Fibroblast of lung (primary cell): ENCODE measurements around the gene OR2S2. TPM values are rescaled to one million over a fixed set of nuclear protein-coding genes. Genes with fewer than 3 reads are reported as not detected.
A peak's percentile ranks its signal among the peaks of the same experiment; 100 is the strongest.

Source experiments
- DNase-seq, 2 donors: peaks; one replicate each; pipeline versions ENCODE4 v3.0.0 to v3.0.0-alpha.2; 2010; ENCODE audit warnings: low read depth in 2 of 2
- H2AFZ ChIP-seq: 2 replicates; pipeline ENCODE4 v1.5.1; 2012; ENCODE audit warnings: low read length, control low read depth, inconsistent platforms
- H3K27ac ChIP-seq: 2 replicates; pipeline ENCODE4 v1.5.1; 2011; ENCODE audit warnings: low read length, control low read depth; ENCODE audit not compliant: insufficient read depth
- H3K27me3 ChIP-seq: 2 replicates; pipeline ENCODE4 v1.5.1; 2011; ENCODE audit warnings: mild to moderate bottlenecking, low read length; ENCODE audit not compliant: control insufficient read depth, insufficient read depth
- H3K36me3 ChIP-seq: 2 replicates; pipeline ENCODE4 v1.5.1; 2011; ENCODE audit warnings: low read length; ENCODE audit not compliant: control insufficient read depth, insufficient read depth
- H3K4me1 ChIP-seq: 2 replicates; pipeline ENCODE4 v1.5.1; 2011; ENCODE audit warnings: low read length; ENCODE audit not compliant: control insufficient read depth, insufficient read depth; ENCODE audit errors: extremely low read depth
- H3K4me2 ChIP-seq: 2 replicates; pipeline ENCODE4 v1.5.1; 2011; ENCODE audit warnings: low read length, control low read depth; ENCODE audit not compliant: insufficient read depth; ENCODE audit errors: extremely low read depth
- H3K4me3 ChIP-seq, 4 experiments: fragments of 200-600 bp in 1 of 4; sonication (generic) in 1 of 4; replicated peaks in 1 of 4; 2 replicates each; pipeline ENCODE4 v1.5.1; 2011 to 2016; ENCODE audit warnings: low read length in 4 of 4, low read depth in 3 of 4, mild to moderate bottlenecking in 3 of 4, control low read depth in 2 of 4, inconsistent platforms in 1 of 4, mixed read lengths in 1 of 4; ENCODE audit not compliant: insufficient read depth in 1 of 4; ENCODE audit errors: control extremely low read depth in 1 of 4
- H3K79me2 ChIP-seq: 2 replicates; pipeline ENCODE4 v1.5.1; 2012; ENCODE audit warnings: mild to moderate bottlenecking, low read length, inconsistent platforms; ENCODE audit not compliant: control insufficient read depth, insufficient read depth
- H3K9ac ChIP-seq: 2 replicates; pipeline ENCODE4 v1.5.1; 2011; ENCODE audit warnings: mild to moderate bottlenecking, low read length, control low read depth; ENCODE audit not compliant: insufficient read depth
- H3K9me3 ChIP-seq: 2 replicates; pipeline ENCODE4 v1.5.1; 2012; ENCODE audit warnings: low read depth, low read length; ENCODE audit not compliant: control insufficient read depth, insufficient read depth
- H4K20me1 ChIP-seq: 2 replicates; pipeline ENCODE4 v1.5.1; 2011; ENCODE audit warnings: low read length; ENCODE audit not compliant: control insufficient read depth, insufficient read depth; ENCODE audit errors: extremely low read depth
- EZH2 ChIP-seq: IDR thresholded peaks from 2 replicates; pipeline ENCODE4 v1.5.1; 2012; ENCODE audit warnings: low read length, control low read depth, mild to moderate bottlenecking; ENCODE audit errors: missing control alignments
- polyA plus RNA-seq, 2 donors: library from polyadenylated mRNA; depleted of rRNA in 1 of 2; stranded (reverse) in 1 of 2; unstranded in 1 of 2; fragments of >200 nt; gene quantifications; 2 replicates each; pipeline ENCODE4 v1.2.1, GENCODE V29; 2011 to 2012; ENCODE audit warnings: missing spikeins in 1 of 2
- total RNA-seq: library from RNA; depleted of rRNA; stranded (reverse); fragments of >200 nt; gene quantifications from 2 replicates; pipeline ENCODE4 v1.2.1, GENCODE V29; 2014
- TF ChIP-seq, protein P1 (sequence below), 2 donors: IDR thresholded peaks in 1 of 2; conservative IDR thresholded peaks in 1 of 2; 1 replicate in 1 of 2; 2 replicates in 1 of 2; pipeline ENCODE4 v1.5.1; 2011 to 2012; ENCODE audit warnings: low read length in 2 of 2, control low read depth in 1 of 2, inconsistent platforms in 1 of 2, low read depth in 1 of 2, mild to moderate bottlenecking in 1 of 2

Gene OR2S2
- total and polyA plus RNA-seq, 2 donors (not counting 1 experiment from before 2014, with no cell fraction given): 0.17 to 0.18 TPM

DNA sequence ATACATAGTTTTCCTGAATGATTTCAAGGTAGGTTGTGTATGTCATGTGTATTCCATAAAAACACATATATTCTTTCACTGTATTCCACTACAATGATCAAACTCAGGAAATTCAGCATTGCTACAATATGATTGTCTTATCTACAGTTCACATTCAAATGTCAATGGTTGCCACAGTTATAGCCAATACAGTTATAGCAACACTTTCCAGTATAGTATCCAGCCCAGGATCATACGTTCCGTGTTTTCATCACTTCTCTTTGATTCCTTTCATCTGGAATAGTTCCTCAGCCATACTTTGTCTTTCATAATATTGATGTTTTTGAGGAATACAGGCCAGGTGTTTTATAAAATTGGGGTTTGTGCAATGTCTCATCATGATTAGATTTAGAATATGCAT is 9.5 kb downstream of the OR2S2 start:
- DNase-seq: no peak
- no peak overlapping the region for H3K9ac ChIP-seq
- no peaks in the 10 kb centered on the region for H4K20me1 ChIP-seq
- no peak overlapping the region for H3K4me3 ChIP-seq
- H3K4me1 ChIP-seq: no peaks in the 10 kb centered on the region
- no peaks in the 10 kb centered on the region for H3K36me3 ChIP-seq
- no peaks in the 10 kb centered on the region for H3K27me3 ChIP-seq
- no peak overlapping the region for H2AFZ ChIP-seq
- no peaks in the 10 kb centered on the region for H3K79me2 ChIP-seq
- TF ChIP-seq EZH2: no peak
- TF ChIP-seq, protein P1, sequence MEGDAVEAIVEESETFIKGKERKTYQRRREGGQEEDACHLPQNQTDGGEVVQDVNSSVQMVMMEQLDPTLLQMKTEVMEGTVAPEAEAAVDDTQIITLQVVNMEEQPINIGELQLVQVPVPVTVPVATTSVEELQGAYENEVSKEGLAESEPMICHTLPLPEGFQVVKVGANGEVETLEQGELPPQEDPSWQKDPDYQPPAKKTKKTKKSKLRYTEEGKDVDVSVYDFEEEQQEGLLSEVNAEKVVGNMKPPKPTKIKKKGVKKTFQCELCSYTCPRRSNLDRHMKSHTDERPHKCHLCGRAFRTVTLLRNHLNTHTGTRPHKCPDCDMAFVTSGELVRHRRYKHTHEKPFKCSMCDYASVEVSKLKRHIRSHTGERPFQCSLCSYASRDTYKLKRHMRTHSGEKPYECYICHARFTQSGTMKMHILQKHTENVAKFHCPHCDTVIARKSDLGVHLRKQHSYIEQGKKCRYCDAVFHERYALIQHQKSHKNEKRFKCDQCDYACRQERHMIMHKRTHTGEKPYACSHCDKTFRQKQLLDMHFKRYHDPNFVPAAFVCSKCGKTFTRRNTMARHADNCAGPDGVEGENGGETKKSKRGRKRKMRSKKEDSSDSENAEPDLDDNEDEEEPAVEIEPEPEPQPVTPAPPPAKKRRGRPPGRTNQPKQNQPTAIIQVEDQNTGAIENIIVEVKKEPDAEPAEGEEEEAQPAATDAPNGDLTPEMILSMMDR (conservative IDR thresholded peaks at IDR 0.05 in 1 of 2, IDR thresholded peaks at IDR 0.05 in 1 of 2; ENCODE audit: low read depth in 1 of 2, low read length in 2 of 2): no peak
- H3K9me3 ChIP-seq: no peaks in the 10 kb centered on the region
- no peak overlapping the region for H3K4me2 ChIP-seq
- no peak overlapping the region for H3K27ac ChIP-seq

DNA sequence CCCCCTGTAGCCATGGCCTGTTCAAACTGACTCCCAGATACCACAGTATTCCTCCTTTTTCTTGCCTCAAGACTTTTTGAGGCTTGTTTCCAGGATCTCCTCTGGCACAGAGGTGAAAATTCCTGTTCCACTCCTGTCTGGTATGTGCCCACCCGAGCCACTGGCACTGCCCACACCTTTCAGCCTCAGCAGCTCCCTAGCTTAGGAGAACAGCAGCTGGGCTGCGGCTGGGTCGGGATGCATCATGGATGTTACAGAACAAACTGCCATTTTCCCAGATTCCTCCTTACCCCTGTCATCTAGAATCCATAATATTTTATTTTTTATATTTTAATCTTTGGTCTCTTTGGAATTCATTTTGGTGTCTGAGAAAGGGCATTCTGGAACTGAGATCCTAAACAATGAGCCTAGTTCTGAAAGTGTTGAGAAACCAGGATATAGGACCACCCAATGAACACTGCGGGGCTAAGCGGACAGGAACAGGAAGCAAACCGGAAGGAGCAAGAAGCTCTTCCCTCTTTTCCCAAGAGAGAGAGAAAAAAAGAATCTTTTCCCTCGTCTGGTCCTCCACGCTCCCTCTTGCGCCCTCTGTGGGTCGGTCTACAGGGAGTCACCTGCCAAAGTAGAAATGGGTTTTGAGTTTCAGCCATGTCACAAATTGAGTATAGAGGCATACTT is 12.5 kb downstream of the OR2S2 start:
- no peaks in the 10 kb centered on the region for H3K27me3 ChIP-seq
- no peak for TF ChIP-seq EZH2
- TF ChIP-seq, protein P1 (conservative IDR thresholded peaks at IDR 0.05 in 1 of 2, IDR thresholded peaks at IDR 0.05 in 1 of 2; ENCODE audit: low read depth in 1 of 2, low read length in 2 of 2): peak; percentile 91 to 98
- no peaks in the 10 kb centered on the region for H4K20me1 ChIP-seq
- H3K79me2 ChIP-seq: no peaks in the 10 kb centered on the region
- no peak overlapping the region for H3K9ac ChIP-seq
- peak; percentile 78 to 92 for DNase-seq
- H3K4me3 ChIP-seq: peak overlapping the region in 2 of 4 experiments; percentile 21 to 50
- no peaks in the 10 kb centered on the region for H3K9me3 ChIP-seq
- H3K4me2 ChIP-seq: peak overlapping the region; percentile 18
- H2AFZ ChIP-seq: peak overlapping the region; percentile 18
- no peaks in the 10 kb centered on the region for H3K36me3 ChIP-seq
- no peak overlapping the region for H3K27ac ChIP-seq
- H3K4me1 ChIP-seq: no peaks in the 10 kb centered on the region

DNA sequence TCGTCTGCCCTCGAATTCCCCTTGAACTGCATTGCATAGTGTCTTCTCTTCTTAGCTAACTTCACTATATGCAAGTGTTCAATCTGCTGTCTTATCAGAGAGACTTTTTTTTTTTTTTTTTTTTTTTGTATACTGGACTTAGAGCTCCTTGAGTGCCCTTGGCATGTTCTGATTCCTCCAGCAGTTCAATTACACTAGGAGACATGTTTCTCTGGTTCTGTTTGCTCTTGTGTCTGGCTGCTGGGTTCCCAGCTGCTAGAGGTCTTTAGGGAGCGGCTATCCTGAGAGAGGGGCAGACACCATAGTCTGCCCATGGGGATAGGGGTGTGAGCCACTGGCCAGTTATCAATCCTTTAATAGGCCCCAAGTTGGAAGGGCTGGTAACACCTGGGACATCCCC is 13.1 kb downstream of the OR2S2 start:
- H3K36me3 ChIP-seq: no peaks in the 10 kb centered on the region
- TF ChIP-seq, protein P1 (conservative IDR thresholded peaks at IDR 0.05 in 1 of 2, IDR thresholded peaks at IDR 0.05 in 1 of 2; ENCODE audit: low read depth in 1 of 2, low read length in 2 of 2): no peak
- no peak for TF ChIP-seq EZH2
- H3K9ac ChIP-seq: no peak overlapping the region
- no peaks in the 10 kb centered on the region for H3K9me3 ChIP-seq
- no peak overlapping the region for H3K27ac ChIP-seq
- H3K4me2 ChIP-seq: no peak overlapping the region
- H4K20me1 ChIP-seq: no peaks in the 10 kb centered on the region
- no peak overlapping the region for H3K4me3 ChIP-seq
- H3K79me2 ChIP-seq: no peaks in the 10 kb centered on the region
- H3K4me1 ChIP-seq: no peaks in the 10 kb centered on the region
- H3K27me3 ChIP-seq: no peaks in the 10 kb centered on the region
- no peak overlapping the region for H2AFZ ChIP-seq
- no peak for DNase-seq
